HG03159 (cell line): ENCODE measurements around the gene GGT1.
"Not testable (repeated sequence)": the region's sequence is repeated elsewhere in the genome, so short reads cannot be mapped to it uniquely, and the experiment has no call there.

Experiments
- ATAC-seq: cut with Tn5 transposase; IDR thresholded peaks from one replicate; pipeline ENCODE4 v1.9.1; 2021; ENCODE audit warnings: mild to moderate bottlenecking, moderate library complexity; ENCODE audit not compliant: unreplicated experiment

GGT1 gene

DNA sequence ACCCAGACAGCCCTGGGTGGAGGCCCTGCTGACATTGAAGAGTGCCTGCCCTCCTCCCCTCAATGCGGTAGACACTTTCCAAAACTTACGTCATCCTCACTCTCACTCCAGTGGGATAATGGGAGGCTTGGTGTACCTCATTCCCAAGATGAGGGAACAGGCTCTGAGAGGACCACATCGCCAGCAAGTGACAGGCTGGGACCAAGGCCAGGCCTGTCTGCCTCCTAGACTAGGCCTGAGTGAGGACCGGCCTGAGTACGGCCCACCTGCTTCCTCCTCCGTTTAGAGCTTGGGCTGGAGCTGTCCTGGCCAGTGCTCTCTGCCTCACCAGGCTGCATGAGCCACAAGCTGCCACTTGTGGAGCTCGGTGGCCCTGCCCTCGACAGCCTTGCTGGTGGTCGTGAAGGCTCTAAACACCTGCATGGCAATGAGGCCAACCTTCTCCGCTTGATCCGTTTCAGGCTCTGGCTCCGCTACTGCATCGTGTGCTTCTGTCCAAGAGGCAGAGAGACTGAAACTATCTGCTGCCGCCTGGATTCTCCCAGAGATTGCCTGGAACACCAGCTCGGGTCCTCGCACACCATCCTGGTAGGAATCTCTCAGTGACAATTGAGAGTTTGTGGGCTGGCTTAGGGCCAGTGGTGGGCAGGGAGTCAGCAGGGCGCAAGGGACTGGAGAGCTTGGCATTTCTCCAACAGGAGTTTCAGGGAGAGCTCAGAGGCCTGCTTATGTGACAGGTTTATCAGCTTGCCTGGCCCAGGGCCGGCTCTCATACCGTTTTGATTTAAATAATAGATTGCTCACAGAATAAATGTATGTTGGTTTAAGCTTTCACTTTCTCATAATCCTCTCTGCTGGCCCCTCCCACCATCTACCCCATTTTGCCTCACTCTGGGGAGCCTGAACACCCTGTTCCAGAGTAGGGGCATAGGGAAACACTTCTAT, 19.5 kb upstream of the GGT1 start:
- no peak for ATAC-seq

DNA sequence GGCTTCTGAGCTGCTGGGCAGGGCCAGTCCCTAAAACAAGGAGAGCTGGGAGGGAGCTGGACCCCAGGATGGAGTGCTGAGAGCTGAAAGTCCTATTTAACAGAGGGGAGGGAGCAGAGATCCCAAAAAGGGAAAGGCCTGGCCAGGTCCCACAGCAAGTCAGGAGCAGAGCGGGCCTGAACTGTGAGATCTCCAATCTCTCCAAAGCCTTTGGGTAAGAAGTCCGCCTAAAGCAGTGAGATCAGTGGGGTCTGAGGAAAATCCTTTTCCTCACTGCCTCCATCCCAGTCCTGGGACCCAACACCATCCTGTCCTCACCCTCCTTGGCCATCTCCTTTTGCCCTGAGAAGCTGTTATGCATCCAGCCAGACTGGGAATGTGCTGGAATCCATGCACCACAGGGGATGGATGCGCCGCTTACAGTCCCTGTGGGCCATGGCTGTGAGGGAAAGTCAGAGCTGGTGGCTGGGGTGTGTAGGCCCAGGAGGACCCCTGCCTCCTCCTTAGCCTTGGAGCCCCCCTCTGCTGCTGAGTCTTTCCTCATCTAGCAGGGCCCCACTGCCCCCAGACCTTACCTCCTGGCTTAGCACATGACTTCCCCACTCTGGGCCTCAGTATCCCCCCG, 18.7 kb upstream of the GGT1 start:
- ATAC-seq = no peak

DNA sequence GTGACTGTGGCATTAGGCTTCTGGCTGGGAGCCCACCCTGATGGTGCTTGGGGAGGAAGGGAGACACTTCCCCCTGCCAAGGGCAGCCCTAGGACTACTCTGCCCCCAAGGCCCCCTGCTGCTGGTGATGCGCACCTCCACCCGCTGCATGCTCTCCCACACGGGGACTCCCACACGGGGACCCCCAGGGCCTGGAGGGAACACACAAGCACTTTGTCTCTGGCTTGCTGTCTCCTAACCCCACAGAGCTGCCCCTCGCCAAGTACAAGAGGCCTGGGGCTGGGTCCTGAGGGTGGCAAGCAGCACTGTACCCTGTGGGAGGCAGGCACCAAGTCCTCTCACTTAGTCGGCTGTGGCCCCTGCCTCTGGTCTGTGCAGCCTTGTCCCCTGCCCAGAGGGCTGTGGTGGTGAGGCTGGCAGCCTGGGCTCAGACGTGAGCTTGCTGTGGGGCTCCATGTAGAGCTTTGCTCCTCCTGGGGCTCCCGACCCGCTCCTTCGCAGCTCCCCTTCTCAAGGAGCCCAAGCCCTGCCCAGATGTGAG, 18.1 kb upstream of the GGT1 start:
- no peak for ATAC-seq

DNA sequence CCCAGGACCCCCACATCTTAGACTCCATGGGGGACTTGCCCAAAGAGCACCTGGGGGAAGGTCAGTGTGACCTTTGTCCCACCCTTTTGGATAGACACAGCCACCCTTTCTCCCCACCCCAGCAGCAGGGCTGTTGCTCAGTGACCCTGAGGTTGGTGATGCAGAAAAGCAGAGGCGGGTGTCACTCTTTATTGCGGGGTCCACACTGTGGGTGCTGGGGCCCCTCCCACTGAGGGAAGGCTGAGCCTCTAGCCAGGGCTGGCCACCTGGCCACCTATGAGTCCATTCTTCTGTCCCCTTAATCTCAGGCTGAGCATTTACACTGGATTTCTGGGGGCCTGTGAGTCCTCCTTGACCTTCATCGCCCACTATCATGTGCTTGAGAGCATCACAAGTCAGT, 17.5 kb upstream of the GGT1 start:
- ATAC-seq = no peak

DNA sequence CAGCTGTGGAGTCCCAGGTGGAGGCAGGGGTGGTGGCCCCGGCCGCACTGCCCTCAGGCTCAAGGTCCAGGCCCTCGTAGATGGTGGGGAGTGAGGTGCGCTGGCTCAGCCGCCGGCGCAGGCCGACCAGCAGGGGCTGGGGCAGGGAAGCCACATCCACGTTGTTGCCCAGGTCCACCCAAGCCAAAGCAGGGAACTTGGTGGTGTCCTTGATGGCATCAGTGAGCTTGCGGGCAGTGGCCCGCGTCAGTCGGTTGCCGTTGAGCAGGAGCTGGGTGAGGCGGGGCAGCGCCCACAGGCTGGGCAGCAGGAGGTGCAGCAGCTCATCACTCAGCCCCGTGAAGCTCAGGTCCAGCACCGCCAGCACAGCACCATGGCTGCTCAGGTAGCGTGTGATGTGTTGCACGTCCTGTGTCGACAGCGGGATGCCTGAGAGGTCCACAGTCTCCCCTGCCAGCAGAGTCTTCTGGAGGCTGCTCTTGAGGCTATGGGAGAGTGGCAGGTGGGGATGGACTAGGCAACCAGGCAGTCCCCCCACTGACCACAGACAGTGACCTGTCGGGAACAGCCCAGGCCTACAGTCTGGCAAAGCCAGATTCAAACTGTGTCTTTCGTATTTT, 17.0 kb upstream of the GGT1 start:
- ATAC-seq = no peak

DNA sequence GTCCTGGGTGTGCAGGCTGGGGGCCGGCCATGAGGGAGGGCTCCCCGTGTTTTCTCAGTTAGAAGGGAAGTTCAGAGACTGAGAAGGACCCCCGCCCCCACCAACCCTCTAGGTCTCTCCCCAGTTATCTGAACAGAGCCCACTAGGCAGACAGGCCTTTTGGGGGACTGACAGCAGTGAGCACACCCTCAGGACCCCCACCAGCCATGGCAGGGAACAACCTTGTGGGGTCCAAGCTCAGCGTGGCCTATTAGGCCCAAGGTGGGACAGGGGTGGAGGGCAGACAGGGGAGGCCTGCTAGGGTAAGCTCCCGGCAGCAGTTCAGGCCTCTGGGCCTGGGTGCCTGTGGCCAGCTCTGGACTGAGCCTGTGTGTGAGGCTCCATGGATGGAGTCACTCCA, 15.7 kb upstream of the GGT1 start:
- ATAC-seq = no peak

DNA sequence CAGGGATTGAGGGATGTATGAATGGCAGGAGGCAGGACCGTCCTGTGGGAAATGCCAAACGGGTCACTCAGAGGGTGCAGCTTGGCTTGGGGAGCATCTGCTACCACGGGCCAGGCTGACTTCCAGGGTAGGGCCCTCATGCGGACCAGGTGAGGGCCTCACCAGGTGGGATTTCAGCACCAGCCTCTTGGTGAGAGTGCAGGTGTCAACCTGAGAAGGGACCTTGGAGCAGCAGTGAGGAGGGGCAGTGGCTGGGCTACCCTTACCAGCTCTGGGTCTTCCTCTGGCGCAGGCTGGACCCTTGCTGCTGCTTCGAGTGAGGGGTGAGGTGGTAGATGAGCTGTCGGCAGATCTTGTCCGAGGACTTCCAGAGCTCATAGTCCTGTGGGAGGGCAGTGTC, 15.0 kb upstream of the GGT1 start:
- ATAC-seq = no peak

GRCh38 chr22:24588381-24588756, 14.6 kb upstream of the GGT1 start:
- no peak for ATAC-seq

DNA sequence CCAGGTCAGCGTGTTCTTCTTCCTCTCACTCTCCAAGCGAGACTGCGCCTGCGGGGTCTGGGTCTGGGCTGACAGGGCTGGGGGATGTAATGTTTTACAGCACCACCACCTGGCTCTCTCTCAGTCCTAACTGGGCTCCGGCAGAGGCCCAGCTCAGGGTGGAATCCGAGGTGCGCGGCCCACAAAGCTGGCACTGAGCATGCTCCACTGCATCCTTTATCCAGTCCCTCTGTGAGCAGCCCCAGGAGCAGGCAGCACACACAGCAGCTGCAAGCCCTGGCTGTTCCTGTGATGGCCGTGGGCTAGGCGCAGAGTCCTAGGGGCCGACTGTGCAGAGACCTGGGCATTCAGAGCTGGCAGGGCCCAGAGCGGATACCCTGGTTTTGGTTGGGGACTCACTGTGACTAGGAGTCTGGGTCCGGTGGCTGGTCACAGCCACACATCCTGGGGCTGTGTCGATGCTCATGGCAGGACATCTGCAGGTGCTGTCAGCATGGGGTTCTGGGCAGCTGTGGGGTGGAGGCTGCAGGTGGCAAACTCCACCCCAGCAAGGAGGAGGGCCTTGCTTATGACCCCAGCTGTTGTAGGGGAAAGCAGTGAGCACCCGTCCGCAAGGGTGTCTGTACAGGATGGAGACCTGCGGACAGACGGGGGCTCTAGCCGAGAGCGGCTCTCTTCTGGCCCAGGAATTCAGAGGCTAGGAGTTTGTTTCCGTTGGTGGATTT, 14.1 kb upstream of the GGT1 start:
- ATAC-seq = no peak

DNA sequence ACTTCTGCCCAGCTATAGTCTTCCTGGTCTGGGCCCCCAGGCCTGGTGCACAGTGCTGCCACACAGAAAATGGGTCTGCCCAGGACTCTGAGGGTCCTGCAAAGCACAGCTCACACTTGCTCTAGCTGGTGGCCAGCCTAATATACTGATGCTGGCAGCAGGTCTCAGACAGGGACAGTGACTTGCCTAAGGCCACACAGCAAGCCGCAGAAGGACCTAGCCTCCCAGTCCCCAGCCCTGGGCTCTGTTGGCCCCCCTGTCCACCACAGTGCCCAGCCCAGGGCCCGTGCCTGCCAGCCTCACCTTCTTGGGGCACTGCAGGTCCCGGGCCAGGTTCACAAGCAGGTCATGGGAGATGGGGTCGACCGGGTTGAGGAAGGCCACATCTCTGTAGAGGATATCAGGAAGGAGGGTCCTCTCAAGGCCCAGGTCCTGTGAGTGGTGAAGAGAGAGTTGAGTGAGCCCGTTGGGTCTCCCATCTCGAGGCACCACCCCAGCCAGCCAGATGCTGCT, 13.4 kb upstream of the GGT1 start:
- no peak for ATAC-seq

DNA sequence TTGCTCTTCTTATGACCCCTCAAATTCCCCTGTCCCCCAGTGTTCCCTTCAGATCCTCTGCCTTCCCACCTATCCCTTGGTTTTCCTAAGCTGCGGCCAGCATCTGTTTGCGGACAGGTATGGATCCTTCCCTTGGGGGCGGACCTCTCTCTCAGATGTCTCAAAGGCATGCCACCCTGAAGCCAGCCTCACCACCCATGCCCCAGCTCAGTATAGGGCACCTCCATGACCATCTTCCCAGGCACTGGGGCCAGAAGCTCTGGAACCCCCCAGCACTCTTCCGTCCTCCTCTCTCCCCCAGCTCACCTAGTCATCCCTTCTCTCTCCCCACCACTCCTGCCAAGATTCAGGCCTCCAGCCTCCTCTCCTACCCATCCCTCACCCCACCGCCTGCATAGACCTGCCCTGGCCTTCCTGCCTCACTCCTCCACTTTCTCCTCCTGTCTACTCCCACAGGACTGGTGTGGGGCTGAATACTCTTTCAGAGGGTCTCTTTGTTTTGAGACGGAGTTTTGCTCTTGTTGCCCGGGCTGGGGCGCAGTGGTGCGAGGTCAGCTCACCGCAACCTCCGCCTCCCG, 12.3 kb upstream of the GGT1 start:
- no peak for ATAC-seq

DNA sequence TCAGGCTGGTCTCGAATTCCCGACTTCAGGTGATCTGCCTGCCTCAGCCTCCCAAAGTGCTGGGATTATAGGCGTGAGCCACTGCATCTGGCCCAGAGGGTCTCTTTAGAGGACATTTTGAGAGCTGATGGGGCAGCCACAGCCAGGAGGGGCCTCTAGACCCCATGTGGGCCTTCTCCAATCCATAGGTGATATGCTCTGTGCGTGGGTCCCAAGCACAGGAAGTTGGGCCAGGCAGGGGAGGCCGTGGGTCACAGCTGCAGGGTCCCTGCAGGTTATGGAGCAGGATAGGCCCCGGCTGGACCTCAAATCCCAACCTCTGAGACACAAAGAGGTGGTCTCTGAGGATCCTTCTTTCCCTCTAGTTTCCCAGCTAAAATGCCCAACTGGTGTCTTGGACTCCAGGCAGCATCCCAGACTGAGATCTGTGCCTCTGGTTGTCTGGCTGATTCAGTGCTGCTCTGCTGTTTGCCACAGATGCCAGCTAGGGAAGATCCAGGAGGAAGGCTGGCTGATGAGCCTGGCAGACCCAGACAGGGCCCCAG, 11.6 kb upstream of the GGT1 start:
- no peak for ATAC-seq

GRCh38 chr22:24592058-24592850, 10.7 kb upstream of the GGT1 start:
- ATAC-seq = peak; percentile 15

DNA sequence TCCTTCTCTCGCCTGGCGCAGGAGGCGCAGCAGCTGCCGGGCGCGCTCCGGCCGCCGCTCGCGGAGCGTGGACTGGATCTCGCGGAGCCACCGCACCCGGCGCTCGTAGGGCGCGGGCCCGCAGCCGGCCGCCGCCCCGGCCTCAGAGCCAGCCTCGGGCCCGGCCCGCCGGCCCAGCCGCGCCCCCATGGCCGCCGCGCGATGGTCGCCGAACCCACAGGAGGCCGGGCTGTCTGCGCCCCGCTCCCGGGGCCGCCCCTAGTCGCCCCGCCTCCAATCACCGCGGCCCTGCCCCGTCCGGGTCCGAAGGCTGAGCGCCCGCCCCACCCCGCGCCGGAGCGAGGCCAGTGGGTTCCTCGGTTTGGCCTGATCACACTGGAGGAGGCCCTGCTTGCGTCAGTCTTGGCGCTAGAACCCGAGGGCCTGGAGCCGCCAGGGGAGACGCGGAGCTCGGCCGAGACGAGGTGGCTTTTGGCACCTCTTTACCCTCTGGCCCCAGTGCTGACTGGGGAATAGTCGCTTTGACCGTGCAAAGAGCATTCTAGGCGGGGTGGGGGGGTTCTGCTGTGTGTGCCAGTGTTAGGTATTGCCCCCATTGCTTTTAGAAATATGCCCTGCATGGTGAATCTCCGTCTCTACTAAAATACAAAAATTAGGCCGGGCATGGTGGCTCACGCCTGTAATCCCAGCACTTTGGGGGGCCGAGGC, 10.0 kb upstream of the GGT1 start, which contains the start of gene LRRC75B:
LRRC75B (minus strand) TSS at position 223 of the 708 bp plus-strand sequence; CDS start at position 189, 34 bp downstream.
- ATAC-seq = peak; percentile 85

DNA sequence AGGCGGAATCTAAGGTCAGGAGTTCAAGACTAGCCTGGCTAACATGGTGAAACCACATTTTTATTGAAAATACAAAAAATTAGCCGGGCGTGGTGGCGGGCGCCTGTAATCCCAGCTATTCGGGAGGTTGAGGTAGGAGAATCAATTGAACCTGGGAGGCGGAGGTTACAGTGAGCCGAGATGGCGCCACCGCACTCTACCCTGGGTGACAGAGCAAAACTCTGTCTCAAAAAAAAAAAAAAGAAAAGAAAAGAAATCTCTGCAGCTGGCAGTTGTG, 9.5 kb upstream of the GGT1 start:
- ATAC-seq = not testable (repeated sequence)

DNA sequence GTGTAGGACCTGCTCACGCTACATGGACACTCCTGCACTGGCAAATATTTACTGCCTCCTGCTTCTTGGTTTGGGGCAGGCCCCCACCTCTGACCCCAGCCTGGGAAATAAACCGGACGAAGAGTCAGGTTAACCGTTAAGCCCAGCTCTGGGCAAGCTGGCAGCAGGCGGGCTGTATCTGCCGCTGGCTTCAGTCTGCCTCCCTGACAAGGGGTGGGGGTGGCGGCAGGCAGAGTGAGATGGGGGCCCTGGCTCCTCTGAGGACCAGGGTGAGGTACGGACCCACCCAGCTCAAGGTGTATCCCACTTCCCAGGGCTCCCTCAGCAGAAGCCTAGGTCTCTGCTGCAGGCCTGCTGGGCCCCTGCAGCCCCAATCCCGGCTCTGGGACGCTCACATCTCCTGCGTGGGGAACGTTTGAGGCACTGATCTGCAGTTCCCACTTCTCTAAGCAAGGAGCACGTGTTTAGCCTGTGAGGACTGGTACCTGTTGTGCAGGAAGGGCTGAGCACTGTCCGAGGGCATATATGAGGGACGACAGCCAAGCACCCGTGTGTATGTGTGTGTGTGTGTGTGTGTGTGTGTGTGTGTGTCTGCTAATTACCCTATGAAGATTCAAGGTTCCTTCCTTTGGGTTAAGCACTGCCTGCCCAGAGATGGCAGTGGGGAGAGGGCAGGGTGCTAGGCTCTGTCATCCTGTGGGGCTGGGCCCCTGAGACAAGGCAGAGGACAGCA, 9.0 kb upstream of the GGT1 start:
- no peak for ATAC-seq

DNA sequence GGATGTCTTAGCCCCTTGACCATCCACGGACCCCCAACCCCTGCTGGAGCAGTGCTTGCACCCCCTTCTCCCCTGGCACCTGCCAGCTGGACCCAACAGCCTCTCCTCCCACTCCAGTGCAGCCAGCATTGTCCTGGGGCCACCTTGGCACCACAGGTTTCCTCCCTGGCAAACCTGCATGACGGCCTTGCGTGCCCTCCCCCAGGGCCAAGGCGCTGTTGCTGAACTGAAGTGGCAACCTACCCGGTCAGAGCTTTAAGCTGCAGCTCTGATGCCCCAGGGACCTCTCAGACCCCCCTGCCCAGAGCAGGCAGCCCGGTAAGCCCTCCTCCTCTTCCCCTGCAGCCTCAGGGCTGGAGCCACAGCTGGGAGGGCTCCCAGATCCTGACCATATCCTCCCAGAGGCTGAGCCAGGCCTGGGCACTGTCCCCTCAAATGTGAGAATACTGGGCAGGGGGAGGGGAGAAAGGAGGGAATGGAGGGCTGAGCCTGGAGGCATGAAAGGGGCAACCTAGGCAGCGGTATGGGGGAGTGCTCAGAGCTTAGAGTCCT, 8.3 kb upstream of the GGT1 start:
- ATAC-seq = no peak

DNA sequence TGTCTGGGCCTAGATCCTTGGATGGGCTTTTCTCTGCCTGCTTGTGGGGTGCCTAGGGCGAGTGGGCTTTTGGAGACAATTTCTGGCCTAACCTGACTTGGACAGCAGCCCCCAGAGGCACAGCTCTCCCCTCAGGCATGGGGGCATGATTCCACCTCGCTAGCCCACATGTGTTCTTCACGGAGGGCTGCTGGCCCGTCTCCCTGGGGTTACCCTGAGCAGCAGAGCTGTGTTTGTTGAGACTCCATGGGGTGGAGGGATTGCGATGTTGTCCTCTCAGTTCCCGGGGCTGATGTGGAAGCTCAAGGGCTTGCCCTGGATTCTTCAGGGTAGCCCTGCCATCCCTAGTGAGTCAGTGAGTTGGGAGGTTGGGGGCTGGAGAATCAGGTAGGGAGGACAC, 7.8 kb upstream of the GGT1 start:
- ATAC-seq = no peak
